Panc1 (cell line): ENCODE results near the gene VSIG8. TPM values are rescaled to one million over a fixed set of nuclear protein-coding genes. Genes with fewer than 3 reads are reported as not detected.

ENCODE experiments used
- ATAC-seq: fragments of 200-7000 bp; cut with Tn5 transposase; 2 replicates; pipeline ENCODE4 v1.9.1; 2020; ENCODE audit warnings: mild to moderate bottlenecking, moderate library complexity
- BruUV-seq: library from RNA; stranded (reverse); fragments of 400-500 nt; replicated peaks from 2 replicates; lab custom pipeline; 2021; lab: Mats Ljungman, UMichigan
- CTCF ChIA-PET: fragments of 300-600 bp; sonication (Branson Sonifier 250); formaldehyde crosslinking; loops from one replicate; lab custom pipeline; 2022; ENCODE audit warnings: antibody characterized with exemption; lab: Charles Lee
- POLR2A ChIA-PET: fragments of 300-600 bp; sonication (Branson Sonifier 250); formaldehyde crosslinking; loops from one replicate; lab custom pipeline; 2022; ENCODE audit warnings: antibody characterized with exemption; lab: Charles Lee
- DNase-seq: peaks from one replicate; pipeline ENCODE4 v3.0.0-alpha.2; 2010; ENCODE audit warnings: low read depth, low spot score
- H3K27ac ChIP-seq: 2 replicates; pipeline ENCODE4 v1.5.1; 2011; ENCODE audit warnings: mild to moderate bottlenecking, low read length, inconsistent platforms
- H3K27me3 ChIP-seq: fragments of 200-500 bp; sonication (Bioruptor generic); 2 replicates; pipeline ENCODE4 v1.6.0; 2014; ENCODE audit warnings: low read length, inconsistent platforms; ENCODE audit not compliant: control insufficient read depth, insufficient read depth
- H3K36me3 ChIP-seq: fragments of 200-500 bp; sonication (Bioruptor generic); 2 replicates; pipeline ENCODE4 v1.5.1; 2014; ENCODE audit warnings: inconsistent platforms, mild to moderate bottlenecking, low read length, moderate library complexity; ENCODE audit not compliant: control insufficient read depth, insufficient read depth
- H3K4me1 ChIP-seq: 2 replicates; pipeline ENCODE4 v1.5.1; 2011; ENCODE audit warnings: inconsistent platforms, mild to moderate bottlenecking, low read length, moderate library complexity; ENCODE audit not compliant: control insufficient read depth, insufficient read depth
- H3K4me3 ChIP-seq, 2 experiments: 2 replicates each; pipeline ENCODE4 v1.5.1; 2011 to 2012; ENCODE audit warnings: low read depth in 2 of 2, low read length in 2 of 2, mild to moderate bottlenecking in 2 of 2, inconsistent platforms in 1 of 2, moderate library complexity in 1 of 2
- H3K9me3 ChIP-seq: fragments of 200-500 bp; sonication (Bioruptor generic); 2 replicates; pipeline ENCODE4 v1.5.1; 2014; ENCODE audit warnings: low read depth, mild to moderate bottlenecking, inconsistent platforms, low read length, moderate library complexity; ENCODE audit not compliant: control insufficient read depth, insufficient read depth
- POLR2AphosphoS5 ChIP-seq: IDR thresholded peaks from 2 replicates; pipeline ENCODE4 v1.6.1; 2012; ENCODE audit warnings: mild to moderate bottlenecking, low read depth, low read length, moderate library complexity
- REST ChIP-seq, 2 experiments: IDR thresholded peaks; 2 replicates each; pipeline ENCODE4 v1.6.1; 2011 to 2012; ENCODE audit warnings: low read depth in 2 of 2, control low read depth in 1 of 2, low read length in 1 of 2, mild to moderate bottlenecking in 1 of 2, moderate library complexity in 1 of 2; ENCODE audit not compliant: insufficient read depth in 1 of 2
- SIN3A ChIP-seq: IDR thresholded peaks from 2 replicates; pipeline ENCODE4 v1.6.1; 2012; ENCODE audit warnings: low read depth, mild to moderate bottlenecking, low read length, moderate library complexity, borderline replicate concordance; ENCODE audit not compliant: insufficient read depth
- TCF7L2 ChIP-seq: IDR thresholded peaks from 2 replicates; pipeline ENCODE4 v1.6.1; 2011; ENCODE audit warnings: mild to moderate bottlenecking, low read depth, low read length, inconsistent platforms
- in situ Hi-C: cut with HindIII; loops from 2 replicates; pipeline ENCODE4 v1.10.0; 2016; ENCODE audit warnings: low sequenced_read_pairs, low pct_unique_long_range_greater_than_20kb
- intact Hi-C: fragments of 100-400 bp; cut with micrococcal nuclease; formaldehyde crosslinking; loops from one replicate; pipeline ENCODE4 v1.10.0; 2022; ENCODE audit not compliant: unreplicated experiment
- total RNA-seq: library from RNA; stranded (reverse); gene quantifications from one replicate; pipeline ENCODE4 v1.2.1, GENCODE V29; 2021; ENCODE audit not compliant: unreplicated experiment
- TF ChIP-seq, protein P1 (sequence below): fragments of 450-650 bp; IDR thresholded peaks from 2 replicates; pipeline ENCODE4 v1.5.1; 2017; ENCODE audit warnings: mild to moderate bottlenecking

Gene VSIG8
- total RNA-seq, 1 experiment from 2014 or later: not detected

DNA sequence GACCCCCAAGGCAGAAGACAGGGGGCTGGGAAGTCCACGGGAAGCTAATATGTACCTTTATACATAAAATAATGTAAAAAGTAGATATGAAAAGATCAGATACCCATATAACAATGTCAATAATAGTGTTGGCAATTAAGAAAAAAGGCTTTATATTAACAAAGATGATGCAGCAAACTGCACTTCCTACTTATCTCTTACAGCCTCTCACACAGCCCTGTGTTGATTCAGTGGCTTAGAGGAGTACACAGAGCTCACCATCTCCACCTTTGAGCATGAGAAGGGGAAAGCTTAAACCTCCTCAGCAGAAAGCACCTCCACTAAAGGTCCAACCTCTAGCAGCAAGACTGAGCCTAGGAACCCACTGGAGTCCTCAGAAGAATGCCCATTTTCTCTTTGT, 7.2 kb upstream of the VSIG8 start:
- no peaks in the 10 kb centered on the region for H3K27me3 ChIP-seq
- no TSS peak for BruUV-seq
- CTCF ChIA-PET: no interaction called here
- no peak overlapping the region for H3K27ac ChIP-seq
- intact Hi-C loops (no loop called here), in situ Hi-C loops (no loop called here)
- TF ChIP-seq, protein P1, sequence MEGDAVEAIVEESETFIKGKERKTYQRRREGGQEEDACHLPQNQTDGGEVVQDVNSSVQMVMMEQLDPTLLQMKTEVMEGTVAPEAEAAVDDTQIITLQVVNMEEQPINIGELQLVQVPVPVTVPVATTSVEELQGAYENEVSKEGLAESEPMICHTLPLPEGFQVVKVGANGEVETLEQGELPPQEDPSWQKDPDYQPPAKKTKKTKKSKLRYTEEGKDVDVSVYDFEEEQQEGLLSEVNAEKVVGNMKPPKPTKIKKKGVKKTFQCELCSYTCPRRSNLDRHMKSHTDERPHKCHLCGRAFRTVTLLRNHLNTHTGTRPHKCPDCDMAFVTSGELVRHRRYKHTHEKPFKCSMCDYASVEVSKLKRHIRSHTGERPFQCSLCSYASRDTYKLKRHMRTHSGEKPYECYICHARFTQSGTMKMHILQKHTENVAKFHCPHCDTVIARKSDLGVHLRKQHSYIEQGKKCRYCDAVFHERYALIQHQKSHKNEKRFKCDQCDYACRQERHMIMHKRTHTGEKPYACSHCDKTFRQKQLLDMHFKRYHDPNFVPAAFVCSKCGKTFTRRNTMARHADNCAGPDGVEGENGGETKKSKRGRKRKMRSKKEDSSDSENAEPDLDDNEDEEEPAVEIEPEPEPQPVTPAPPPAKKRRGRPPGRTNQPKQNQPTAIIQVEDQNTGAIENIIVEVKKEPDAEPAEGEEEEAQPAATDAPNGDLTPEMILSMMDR: no peak
- TF ChIP-seq REST (IDR thresholded peaks at IDR 0.05; ENCODE audit: insufficient read depth in 1 of 2, low read depth in 2 of 2, low read length in 1 of 2): no peak
- no peak for TF ChIP-seq POLR2AphosphoS5
- no peak for TF ChIP-seq TCF7L2
- TF ChIP-seq SIN3A: no peak
- H3K4me3 ChIP-seq: no peak overlapping the region
- no peaks in the 10 kb centered on the region for H3K36me3 ChIP-seq
- DNase-seq (no peak), ATAC-seq (no peak)
- POLR2A ChIA-PET: no interaction called here
- H3K4me1 ChIP-seq: no peaks in the 10 kb centered on the region
- H3K9me3 ChIP-seq: no peaks in the 10 kb centered on the region

DNA sequence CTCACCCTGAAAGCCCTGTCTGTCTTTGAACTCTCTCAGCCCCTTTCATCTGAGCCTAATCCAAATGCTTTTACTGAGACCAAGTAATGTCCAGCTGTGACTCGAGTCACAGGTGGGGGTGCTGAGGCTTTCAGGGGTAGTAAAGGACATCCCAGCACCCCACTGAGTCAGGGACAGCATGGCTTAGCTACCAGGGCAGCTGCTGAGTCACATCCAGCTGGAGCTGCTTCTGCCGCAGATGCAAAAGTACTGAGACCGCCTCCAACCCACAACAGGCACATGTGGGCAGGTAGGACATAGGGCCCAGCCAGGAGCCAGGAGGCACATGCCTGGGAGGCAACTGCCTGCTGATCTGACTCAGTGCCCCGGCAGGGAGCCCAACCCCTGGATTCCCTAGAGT, 6.7 kb upstream of the VSIG8 start:
- TF ChIP-seq, protein P1: no peak
- no peak for TF ChIP-seq REST (IDR thresholded peaks at IDR 0.05; ENCODE audit: insufficient read depth in 1 of 2, low read depth in 2 of 2, low read length in 1 of 2)
- TF ChIP-seq POLR2AphosphoS5: no peak
- no peak for TF ChIP-seq SIN3A
- TF ChIP-seq TCF7L2: no peak
- H3K27ac ChIP-seq: no peak overlapping the region
- H3K4me1 ChIP-seq: no peaks in the 10 kb centered on the region
- POLR2A ChIA-PET: interaction anchor here (0.6 kb wide), 1 partner anchor 12 kb away, joined by 3 read pairs; no protein-coding TSS in a partner anchor
- no peaks in the 10 kb centered on the region for H3K27me3 ChIP-seq
- BruUV-seq: no TSS peak
- DNase-seq (no peak), ATAC-seq (no peak)
- in situ Hi-C loops (no loop called here), intact Hi-C loops (no loop called here)
- no peaks in the 10 kb centered on the region for H3K9me3 ChIP-seq
- CTCF ChIA-PET: no interaction called here
- no peaks in the 10 kb centered on the region for H3K36me3 ChIP-seq
- H3K4me3 ChIP-seq: no peak overlapping the region
